Measurements from ENCODE around the gene CCDC88A.
"Not testable (repeated sequence)": the region's sequence is repeated elsewhere in the genome, so short reads cannot be mapped to it uniquely, and the experiment has no call there.

CCDC88A gene

DNA sequence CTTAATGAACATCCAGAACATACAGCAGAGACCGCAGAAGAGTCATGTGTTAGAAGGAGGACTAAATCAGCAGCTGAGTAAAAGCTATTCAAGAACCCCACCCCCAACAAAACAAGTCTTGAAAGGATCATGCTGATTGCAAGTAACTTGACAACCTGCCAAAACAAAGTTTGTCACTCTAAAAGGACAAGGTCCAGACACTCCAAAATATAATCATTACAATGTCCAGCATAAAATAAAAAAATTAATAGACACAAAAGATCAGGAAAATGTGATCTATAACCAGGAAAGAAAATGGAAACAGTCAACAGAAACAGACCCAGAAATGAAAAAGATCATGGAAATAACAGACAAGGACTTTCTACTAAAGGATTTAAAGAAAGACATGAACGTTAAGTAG lies 28.5 kb downstream of the CCDC88A start:
- DNase-seq (ENCODE audit: low read depth, low spot score): no peak

DNA sequence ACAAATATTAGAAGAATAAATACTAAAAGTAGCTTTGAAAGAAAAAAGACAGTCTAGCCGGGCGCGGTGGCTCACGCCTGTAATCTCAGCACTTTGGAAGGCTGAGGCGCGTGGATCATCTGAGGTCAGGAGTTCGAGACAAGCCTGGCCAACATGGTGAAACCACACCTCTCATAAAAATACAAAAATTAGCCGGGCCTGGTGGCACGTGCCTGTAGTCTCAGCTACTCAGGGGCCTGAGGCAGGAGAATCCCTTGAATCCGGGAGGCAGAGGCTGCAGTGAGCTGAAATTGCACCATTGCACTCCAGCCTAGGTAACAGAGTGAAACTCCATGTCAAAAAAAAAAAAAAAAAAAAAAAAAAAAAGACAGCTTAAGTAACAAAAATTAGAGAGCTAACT lies 34.1 kb downstream of the CCDC88A start:
- not testable (repeated sequence) for DNase-seq (ENCODE audit: low read depth, low spot score)

DNA sequence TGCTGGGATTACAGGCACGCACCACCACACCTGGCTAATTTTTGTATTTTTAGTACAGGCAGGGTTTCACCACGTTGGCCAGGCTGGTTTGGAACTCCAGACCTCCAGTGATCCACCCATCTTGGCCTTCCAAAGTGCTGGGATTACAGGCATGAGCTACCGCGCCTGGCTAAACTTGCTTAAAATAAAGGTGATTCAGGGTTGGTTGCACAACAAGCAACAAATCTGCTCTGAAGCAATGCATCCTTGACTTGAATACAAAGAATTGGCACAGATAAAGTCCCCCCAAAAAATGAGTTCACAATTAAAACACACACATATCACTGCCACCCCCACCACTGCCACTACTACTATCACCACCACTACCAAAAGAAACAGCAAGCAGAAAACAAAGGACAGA lies 34.9 kb downstream of the CCDC88A start:
- no peak for DNase-seq (ENCODE audit: low read depth, low spot score)

DNA sequence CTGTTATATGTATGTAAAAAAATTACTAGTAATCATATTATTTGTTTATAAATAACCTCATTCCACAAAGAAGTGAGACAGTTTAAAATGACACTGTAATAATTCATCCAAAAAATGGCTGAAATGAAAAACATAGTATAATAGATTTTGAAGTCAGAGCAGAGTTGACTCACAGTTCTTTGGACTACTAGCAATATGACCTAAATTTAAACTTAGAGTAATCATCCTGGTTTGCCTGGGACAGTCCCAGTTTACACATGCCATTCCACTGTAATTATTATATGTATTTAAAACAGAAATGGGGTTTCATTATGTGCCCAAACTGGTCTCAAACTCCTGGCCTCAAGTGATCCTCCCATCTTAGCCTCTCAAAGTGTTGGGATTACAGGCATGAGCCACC lies 48.3 kb downstream of the CCDC88A start:
- no peak for DNase-seq (ENCODE audit: low read depth, low spot score)

DNA sequence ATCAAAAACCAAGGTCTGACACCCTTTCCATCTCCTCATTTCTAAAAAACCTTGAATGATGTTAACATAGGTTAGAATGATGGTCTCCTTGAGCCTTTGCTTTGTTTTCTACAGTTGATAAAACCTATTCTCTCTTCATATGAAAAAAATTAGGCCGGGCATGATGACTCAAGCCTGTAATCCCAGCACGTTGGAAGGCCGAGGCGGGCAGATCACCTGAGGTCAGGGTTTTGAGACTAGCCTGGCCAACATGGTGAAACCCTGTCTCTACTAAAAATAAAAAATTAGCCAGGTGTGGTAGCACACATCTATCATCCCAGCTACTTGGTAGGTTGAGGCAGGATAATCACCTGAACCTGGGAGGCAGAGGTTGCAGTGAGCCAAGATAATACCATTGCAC lies 49.4 kb downstream of the CCDC88A start:
- DNase-seq (ENCODE audit: low read depth, low spot score): no peak

DNA sequence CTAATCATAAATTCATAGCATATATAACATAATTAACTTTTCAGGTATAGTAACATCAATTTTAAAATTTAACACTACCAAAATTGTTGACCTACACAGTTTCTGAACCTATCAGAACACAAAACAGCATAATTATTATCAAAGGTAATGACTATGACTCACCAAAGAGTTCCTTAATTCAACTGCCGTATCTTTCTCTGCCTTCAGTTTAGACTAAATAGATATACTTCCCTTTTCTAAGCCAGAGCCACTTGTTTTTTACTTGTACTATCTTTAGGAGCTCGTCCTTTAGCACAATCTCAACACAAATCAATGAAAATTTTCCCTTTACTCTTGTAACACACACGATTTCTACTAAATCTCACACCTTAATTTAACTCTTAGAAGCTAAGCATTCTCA lies 54.4 kb downstream of the CCDC88A start:
- DNase-seq (ENCODE audit: low read depth, low spot score): no peak

DNA sequence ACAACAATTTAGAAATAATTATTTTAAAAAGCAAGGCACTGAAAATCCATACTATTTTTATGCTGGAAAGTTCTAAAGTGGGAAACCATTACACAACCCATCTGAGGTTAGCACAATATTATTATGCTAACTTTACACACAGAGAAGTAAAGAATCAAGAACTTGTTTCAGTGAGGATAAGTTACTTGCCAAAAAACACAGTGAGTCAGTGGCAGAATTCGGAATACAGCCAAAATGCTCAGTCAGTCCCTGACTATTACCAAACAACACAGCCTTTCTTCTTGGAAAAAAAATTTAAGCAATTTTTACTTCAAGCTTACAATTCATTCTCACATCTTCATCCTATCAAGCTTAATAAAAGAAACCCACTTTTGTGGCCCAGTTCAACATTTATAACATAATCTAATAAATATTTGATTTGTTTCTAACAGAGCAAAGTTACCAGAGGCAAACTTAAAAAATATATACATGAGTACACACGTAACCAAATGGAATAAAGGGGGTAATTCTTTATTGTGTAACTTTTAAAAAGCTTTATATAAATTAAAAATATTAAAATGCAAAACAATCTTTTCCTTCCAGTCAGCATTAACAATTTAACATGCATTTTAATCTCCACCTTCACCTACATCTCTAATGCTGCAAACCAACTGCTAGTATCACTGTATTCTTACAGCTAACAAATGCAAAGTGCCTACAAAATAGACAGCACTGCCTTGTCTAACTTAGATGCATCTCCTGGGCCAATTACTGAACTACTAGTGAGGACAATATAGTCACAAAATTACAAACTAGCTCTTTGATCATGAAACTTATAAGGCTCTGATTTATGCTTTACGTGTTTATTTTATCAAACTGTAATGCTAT lies 55.2 kb downstream of the CCDC88A start:
- DNase-seq (ENCODE audit: low read depth, low spot score): no peak

DNA sequence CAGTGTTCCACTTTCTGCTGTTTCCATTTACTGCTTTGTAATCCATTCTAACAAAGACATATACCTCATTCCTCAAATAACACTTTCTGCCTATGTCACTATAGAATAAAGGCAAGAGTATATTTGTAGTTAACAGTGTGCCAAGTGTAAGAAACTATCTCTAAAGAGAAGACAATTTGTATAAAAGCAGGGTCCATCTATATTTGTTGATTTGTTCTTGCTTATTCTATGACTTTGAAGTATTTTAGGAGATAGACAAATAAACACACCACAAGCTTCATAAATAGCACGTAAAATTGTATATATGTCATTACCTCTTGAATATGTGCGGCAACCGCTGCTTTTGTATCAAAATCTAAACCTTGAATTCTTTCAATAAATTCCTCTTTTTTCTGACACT lies 56.0 kb downstream of the CCDC88A start:
- no peak for DNase-seq (ENCODE audit: low read depth, low spot score)

DNA sequence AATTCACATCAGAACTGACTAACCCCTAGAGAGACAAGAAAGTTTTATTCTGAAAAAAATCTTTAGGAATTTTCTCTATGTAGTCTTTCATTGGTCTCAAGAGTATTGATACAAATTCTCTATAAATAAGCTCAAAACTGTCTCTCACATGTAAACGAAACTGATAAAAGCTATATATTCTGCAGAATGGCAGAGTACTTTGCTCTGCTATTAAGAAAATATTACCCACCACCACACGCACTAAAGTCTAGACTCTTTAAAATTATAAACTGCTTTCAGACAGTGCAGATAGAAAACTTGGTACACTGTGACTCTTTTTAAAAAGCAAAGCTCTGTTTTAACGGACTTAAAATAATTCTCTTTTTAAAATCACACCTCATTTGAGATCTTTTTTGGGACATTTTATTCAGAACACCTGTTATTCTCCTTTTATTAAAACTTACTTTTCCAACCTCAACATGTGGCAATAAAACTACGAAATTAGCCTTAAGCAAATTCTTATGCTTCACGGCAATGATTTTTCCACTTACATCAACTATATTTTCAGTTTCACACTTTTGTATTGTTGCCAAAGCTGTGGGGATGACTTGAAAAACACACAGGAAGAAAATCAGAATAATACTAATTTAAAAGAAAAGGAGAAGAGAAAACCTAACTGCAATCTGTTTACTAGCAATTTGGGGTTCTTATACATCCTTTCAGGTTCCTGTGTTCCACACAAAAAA lies 58.0 kb downstream of the CCDC88A start:
- DNase-seq (ENCODE audit: low read depth, low spot score): no peak

DNA sequence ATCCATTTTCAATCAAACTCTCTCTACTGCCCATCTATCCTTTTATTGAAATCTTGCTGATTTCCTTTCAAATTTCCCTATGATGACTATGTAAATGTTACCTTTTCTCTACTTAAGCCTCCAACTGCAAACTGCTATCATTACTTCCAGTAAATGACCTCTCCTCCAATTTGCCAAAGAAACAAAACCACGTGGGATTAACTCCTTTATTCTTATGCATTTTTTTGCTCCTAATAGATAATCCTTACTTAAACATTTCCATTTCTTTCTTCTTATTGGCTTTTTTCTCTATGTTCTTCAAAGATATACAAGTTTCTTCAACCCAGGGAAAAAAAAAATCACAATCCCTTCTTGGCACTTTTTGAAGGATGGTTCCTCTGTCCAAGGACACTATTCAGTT lies 61.2 kb downstream of the CCDC88A start:
- DNase-seq (ENCODE audit: low read depth, low spot score): no peak

DNA sequence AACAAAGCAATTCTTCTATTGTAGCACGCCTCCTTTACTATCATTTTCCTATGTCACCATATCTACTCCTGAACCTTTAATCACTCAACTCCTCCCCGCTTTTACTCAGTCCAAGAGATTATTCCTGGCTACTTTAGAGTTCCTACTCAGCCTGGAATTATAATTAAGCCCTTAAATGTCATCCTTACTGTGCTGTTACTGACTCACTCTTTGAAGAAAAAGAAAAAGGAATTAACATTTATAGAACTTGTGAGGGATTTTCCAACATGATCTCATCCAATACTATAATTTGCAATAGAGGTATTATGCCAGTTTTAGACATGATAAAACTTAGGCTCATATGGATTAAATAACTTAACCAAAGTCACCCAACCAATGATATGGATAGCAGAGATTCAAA lies 61.7 kb downstream of the CCDC88A start:
- DNase-seq (ENCODE audit: low read depth, low spot score): no peak

DNA sequence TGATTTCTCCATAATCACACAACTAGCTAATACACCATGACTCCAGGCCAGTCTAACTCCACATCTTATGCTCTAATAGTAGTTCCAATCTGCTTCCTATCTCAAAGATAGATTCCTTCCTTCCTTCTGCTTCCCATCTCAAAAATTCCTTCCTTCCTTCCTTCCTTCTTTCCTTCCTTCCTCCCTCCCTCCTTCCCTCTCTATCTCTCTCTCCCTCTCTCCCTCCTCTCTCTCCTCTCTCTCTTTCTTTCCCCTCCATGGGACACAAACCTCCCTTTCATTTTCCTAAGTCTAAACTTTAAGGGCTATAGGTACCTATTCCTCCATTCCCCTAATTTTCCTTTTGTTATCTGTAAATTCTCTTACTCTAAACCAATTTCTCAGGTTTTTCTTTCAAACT lies 62.5 kb downstream of the CCDC88A start:
- no peak for DNase-seq (ENCODE audit: low read depth, low spot score)

DNA sequence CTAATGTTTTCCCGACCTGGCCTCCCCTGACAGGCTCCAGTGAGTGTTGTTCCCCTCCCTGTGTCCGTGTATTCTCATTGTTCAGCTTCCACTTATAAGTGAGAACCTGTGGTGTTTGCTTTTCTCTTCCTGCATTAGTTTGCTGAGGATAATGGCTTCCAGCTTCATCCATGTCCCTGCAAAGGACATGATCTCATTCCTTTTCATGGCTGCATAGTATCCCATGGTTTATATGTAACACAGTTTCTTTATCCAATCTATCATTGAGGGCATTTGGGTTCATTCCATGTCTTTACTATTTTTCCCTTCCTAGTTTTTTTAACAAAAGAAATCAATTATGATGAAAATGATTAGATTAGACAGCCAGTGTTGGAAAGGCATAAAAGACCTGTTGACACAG lies 63.5 kb downstream of the CCDC88A start:
- DNase-seq (ENCODE audit: low read depth, low spot score): not testable (repeated sequence)

DNA sequence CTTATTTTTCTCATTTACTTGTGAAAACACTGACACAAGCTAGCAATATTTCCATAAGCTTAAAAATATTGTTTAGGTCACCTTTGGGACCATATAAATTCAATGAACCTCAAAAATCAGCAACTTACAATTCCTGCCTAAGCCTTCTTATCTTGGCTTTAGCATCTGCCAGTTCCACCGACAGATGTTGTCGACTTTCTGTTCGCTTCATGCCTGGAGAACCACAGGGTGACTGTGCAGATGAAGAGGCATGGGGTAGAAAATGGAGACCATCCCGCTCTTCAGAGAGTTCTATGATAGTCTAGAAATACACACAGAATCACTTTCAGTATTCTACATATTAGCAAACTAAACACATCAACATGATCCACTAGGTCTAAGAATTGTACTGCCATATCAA lies 64.2 kb downstream of the CCDC88A start:
- DNase-seq (ENCODE audit: low read depth, low spot score): no peak

DNA sequence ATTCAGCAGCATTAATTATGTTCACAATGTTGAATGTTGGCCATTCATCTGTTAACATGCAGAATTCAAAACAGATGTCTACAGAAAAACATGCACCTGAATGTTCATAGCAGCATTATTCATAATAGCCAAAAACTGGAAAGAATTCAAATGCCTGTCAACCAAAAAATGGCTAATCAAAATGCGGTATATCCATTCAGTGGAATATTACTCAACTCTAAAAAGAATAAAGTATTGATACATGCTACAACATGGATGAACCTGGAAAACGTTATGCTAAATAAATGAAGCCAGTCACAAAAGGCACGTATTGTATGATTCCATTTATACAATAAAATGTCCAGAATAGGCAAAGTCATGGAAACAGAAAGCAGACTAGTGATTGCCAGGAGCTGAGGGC lies 68.0 kb downstream of the CCDC88A start:
- DNase-seq (ENCODE audit: low read depth, low spot score): no peak

DNA sequence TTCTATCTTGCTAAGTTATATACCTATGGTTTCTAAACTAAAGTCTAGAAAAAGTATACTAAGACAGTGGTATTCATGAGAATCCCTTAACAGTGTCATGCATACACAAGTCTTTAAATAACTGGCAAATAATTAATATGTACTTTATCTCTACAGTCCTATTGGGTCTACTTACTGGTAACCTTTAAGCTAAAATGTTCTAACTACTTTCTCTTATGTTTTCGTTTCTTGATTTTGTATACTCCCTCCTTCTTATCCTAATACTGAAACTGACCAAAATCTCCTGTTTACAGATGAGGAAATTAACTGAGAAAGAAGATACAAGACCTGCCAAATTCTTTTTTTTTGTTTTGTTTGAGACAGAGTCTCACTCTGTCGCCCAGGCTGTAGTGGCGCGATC lies 74.6 kb downstream of the CCDC88A start:
- DNase-seq (ENCODE audit: low read depth, low spot score): no peak

DNA sequence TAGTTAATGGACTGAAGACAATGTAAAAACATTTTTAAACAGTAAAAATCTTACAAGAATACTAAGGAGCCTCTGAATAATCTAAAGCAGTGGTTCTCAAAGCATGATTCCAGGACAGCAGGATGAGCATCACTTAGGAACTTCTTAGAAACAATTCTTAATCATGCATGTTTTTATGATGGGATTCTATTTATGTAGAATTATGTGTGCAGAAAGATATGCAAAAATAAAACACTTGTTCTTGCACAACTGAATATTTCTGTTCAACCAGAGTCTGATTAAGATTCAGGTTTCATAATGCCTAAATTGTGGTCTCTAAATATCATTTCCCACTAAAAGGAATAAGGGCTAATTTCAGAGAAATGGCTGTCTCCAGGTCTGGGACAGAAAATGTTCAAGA lies 81.4 kb downstream of the CCDC88A start:
- no peak for DNase-seq (ENCODE audit: low read depth, low spot score)

DNA sequence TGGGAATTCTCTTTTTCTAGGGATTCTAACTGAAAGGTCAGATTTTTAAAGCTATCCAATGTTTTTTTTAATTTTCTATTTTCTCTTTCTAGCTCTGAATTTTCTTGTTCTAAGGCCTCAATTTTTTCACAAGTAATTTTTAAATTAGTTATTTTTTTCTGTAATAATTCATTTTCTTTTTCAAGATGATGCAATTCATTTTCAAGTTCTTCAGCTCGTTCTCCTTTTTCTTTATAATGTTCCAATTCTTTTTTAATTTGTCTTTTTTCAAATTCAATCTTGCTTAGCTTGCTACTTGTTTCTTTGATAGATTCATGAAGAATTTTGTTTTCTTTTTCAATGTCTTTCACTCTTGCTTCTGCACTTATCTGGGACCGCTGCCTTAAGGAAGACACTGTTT lies 84.9 kb downstream of the CCDC88A start:
- no peak for DNase-seq (ENCODE audit: low read depth, low spot score)

DNA sequence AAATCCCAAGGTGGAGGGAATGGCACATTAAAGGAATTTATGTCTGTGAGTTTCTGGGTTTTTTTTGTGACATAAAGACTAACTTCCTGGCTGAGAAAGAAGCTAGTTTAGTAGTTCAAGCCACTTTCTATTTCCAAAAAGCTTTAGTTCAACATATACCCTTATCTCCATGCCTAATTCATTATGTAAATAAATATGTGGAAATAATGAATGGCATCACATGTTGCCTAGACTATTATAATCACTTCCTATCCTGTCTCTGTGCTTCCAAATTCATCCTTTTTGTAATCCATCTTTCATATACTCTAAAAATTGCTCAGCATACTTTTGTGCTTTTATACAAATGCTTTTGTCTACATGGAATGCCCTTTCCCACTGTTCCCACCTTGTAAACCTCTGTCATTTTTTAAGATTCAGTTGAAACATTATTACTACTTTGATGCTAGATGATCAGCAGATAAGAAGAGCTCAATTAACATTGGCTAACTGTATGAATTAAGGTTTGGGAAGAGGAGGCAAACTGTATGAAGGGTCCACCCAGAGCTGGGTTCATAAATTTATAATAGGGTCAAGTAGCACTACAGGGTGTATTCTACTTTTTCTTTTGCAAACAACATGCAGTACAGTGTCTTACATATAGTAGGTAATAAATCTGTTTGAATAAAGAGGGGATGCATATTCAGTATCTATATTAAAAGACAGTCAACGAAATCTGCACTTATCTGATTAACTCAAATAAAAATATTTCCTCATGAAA lies 88.9 kb downstream of the CCDC88A start:
- DNase-seq (ENCODE audit: low read depth, low spot score): no peak

DNA sequence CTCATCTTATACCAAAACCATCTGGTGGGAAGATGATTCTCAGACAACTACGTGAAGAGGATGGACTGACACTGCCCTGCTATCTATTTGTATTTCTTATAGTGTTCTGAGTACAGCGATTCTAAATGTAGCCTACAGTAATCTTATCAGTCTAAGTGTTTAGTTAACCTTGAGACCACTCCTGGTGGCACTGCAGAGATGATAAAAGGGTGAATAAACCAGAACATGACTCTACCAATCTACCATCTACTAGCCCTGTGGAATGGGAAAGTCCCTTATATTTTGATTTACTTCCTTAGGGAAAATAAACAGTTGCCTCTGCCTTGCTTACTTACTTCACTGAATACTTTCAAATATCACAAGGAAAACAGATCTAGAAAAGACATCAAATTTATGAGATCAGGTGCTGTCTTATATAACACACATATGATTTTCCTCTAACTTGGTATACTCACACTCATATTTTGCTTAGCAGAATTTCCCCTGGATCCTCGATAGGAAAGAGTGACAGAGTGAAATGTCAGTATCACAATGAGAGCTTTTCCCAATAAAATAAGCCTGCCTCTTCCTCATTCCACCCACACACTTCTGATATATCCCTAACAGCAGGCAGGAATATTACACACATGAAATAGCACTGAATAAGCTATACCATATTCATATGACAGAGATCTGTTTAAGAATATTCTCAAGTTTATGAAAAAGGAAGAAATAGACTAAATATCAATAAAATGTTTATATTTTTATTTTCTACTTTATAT lies 92.0 kb downstream of the CCDC88A start:
- DNase-seq (ENCODE audit: low read depth, low spot score): no peak

DNA sequence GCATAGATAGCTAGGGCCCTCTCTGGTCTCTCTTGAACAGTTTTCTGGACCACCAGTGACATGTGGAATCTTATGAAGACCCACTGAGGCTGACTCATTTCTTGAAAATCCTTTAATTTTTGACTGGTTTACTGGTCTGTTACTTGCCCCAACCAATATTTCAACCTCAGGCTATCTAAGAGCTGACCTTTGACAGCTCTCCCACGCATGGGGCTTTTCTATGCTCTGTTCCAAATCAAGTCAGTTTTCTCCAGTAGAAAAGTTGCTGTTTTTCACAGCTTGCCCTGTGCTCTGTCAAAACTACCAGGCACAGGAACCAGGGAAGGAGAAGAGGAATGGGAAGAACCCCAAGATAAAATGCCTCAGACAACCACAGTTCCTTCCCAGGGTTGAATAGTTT lies 104.7 kb downstream of the CCDC88A start:
- no peak for DNase-seq (ENCODE audit: low read depth, low spot score)

DNA sequence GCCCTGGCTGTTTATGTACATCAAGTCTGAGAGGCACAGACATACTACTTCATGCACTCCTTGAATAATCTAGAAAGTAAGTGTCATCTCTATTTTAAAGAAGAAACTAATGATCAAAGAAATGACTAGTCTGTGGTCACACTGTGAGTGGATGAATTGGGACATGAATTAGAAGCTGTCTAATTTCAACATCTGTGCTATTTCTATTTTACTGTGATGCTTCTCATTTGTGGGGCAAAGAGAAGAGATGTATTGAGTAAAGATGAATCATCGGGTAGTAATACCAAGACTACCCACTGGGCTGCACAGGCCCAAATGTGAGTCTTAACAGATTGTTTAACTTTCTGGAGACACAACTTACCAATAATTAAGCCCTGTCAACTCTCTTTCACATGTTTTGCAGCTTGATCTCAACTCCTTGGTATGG lies 108.2 kb downstream of the CCDC88A start:
- no peak for DNase-seq (ENCODE audit: low read depth, low spot score)
